Measurements from ENCODE around the gene CD99.

CD99 gene

DNA sequence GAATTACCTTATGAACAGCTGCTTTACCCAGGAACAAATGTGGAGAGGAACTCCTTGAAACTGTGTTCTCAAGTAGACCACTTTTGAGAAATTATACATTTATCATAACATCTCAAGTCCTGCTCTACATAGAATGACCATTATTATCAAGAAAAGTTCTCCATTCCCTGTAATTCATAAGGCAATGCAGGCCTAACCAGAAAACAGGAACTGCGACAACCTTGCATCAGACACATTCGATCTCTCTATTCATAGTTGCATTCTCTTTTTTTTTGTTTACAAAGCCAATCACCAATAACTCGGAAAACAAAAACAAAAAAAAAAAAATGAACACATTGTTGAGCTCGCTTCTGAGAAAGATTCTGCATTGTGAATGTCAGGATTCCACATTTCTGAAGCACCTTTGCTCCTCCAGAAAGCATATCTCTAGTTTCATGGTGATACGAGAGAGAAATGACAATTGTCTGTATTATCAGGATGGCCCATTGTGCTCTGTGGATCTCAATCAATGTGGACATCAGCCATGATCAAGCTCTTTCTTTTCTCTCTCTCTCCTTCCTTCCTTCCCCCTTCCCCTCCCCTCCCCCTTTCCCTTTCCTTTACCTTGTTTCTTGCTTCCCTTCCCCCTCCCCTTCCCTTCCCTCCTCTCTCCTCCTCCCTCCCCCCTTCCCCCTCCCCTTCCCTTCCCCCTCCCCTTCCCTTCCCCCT lies 32.4 kb upstream of the CD99 start:
- H3K4ac ChIP-seq (ENCODE audit: low read depth in 1 of 2, low read length in 2 of 2), result no peak overlapping the region
- no peak overlapping the region for H3K14ac ChIP-seq (ENCODE audit: low read length in 2 of 2)
- no peak for DNase-seq
- no peak overlapping the region for H2AFZ ChIP-seq (ENCODE audit: low read depth, low read length)
- H3K9me3 ChIP-seq (ENCODE audit: control insufficient read depth, low read length), result no peaks in the 10 kb centered on the region
- no peak overlapping the region for H4K8ac ChIP-seq (ENCODE audit: low read length)
- no peak overlapping the region for H3K4me2 ChIP-seq (ENCODE audit: low read length, poor library complexity, severe bottlenecking)
- H3K27ac ChIP-seq (ENCODE audit: low read length, poor library complexity, severe bottlenecking), result no peak overlapping the region
- H3K4me1 ChIP-seq (ENCODE audit: control insufficient read depth, insufficient read depth, low read depth, low read length), result no peaks in the 10 kb centered on the region
- no peak overlapping the region for H2BK12ac ChIP-seq (ENCODE audit: low read length in 2 of 2)
- H2AK5ac ChIP-seq (ENCODE audit: low read length, severe bottlenecking), result no peak overlapping the region
- H2BK15ac ChIP-seq (ENCODE audit: low read depth, poor library complexity, severe bottlenecking), result no peak overlapping the region
- no peak overlapping the region for H2BK5ac ChIP-seq (ENCODE audit: low read depth, low read length, poor library complexity, severe bottlenecking)
- no peaks in the 10 kb centered on the region for H3K36me3 ChIP-seq (ENCODE audit: control insufficient read depth in 1 of 2, insufficient read depth in 2 of 2, low read depth in 1 of 2, low read length in 2 of 2)
- no peak overlapping the region for H2BK120ac ChIP-seq (ENCODE audit: low read depth, low read length)
- no peak overlapping the region for H3K9ac ChIP-seq (ENCODE audit: low read length)
- WGBS, result 94% methylated on average over 4 of the region's 5 CpGs
- no peak overlapping the region for H3K23ac ChIP-seq (ENCODE audit: low read length in 2 of 2)
- H4K91ac ChIP-seq (ENCODE audit: low read length), result no peak overlapping the region
- H3K18ac ChIP-seq (ENCODE audit: low read depth in 1 of 2, low read length in 2 of 2), result no peak overlapping the region
- H3K4me3 ChIP-seq (ENCODE audit: insufficient read depth in 1 of 2, low read depth in 1 of 2, low read length in 2 of 2), result no peak overlapping the region
- H3K79me1 ChIP-seq (replicated peaks; ENCODE audit: low read length, poor library complexity, severe bottlenecking), result no peaks in the 10 kb centered on the region
- H3K27me3 ChIP-seq (ENCODE audit: control insufficient read depth in 1 of 2, insufficient read depth in 1 of 2, low read length in 2 of 2), result no peaks in the 10 kb centered on the region

- Histone ChIP-seq H3K27ac (ENCODE audit: low read length, poor library complexity, severe bottlenecking) (no peak overlapping the region), H3K4me2 (ENCODE audit: low read length, poor library complexity, severe bottlenecking) (no peak overlapping the region), H4K8ac (ENCODE audit: low read length) (no peak overlapping the region), H2BK15ac (ENCODE audit: low read depth, poor library complexity, severe bottlenecking) (no peak overlapping the region), H2AK5ac (ENCODE audit: low read length, severe bottlenecking) (no peak overlapping the region), H3K4me3 (ENCODE audit: insufficient read depth in 1 of 2, low read depth in 1 of 2, low read length in 2 of 2) (no peak overlapping the region), H2BK12ac (ENCODE audit: low read length in 2 of 2) (no peak overlapping the region), H3K36me3 (ENCODE audit: control insufficient read depth in 1 of 2, insufficient read depth in 2 of 2, low read depth in 1 of 2, low read length in 2 of 2) (no peaks in the 10 kb centered on the region), H4K91ac (ENCODE audit: low read length) (no peak overlapping the region), H3K79me1 (replicated peaks; ENCODE audit: low read length, poor library complexity, severe bottlenecking) (no peaks in the 10 kb centered on the region), H3K4me1 (ENCODE audit: control insufficient read depth, insufficient read depth, low read depth, low read length) (peaks cover 4% of the 10 kb centered on the region), H2BK120ac (ENCODE audit: low read depth, low read length) (no peak overlapping the region), H3K14ac (ENCODE audit: low read length in 2 of 2) (no peak overlapping the region), H2BK5ac (ENCODE audit: low read depth, low read length, poor library complexity, severe bottlenecking) (no peak overlapping the region), H3K27me3 (ENCODE audit: control insufficient read depth in 1 of 2, insufficient read depth in 1 of 2, low read length in 2 of 2) (no peaks in the 10 kb centered on the region), H3K9me3 (ENCODE audit: control insufficient read depth, low read length) (no peaks in the 10 kb centered on the region), H3K9ac (ENCODE audit: low read length) (no peak overlapping the region), H2AFZ (ENCODE audit: low read depth, low read length) (no peak overlapping the region), H3K4ac (ENCODE audit: low read depth in 1 of 2, low read length in 2 of 2) (no peak overlapping the region), H3K23ac (ENCODE audit: low read length in 2 of 2) (no peak overlapping the region), H3K18ac (ENCODE audit: low read depth in 1 of 2, low read length in 2 of 2) (no peak overlapping the region)
- 98% methylated on average over 4 of the region's 5 CpGs for WGBS
- DNase-seq, result no peak
These were observed 28.5 kb upstream of the CD99 start for GRCh38 chrX:2662586-2662985.

GRCh38 chrX:2664502-2664901 lies 26.6 kb upstream of the CD99 start:
- no peaks in the 10 kb centered on the region for H3K36me3 ChIP-seq (ENCODE audit: control insufficient read depth in 1 of 2, insufficient read depth in 2 of 2, low read depth in 1 of 2, low read length in 2 of 2)
- no peaks in the 10 kb centered on the region for H3K9me3 ChIP-seq (ENCODE audit: control insufficient read depth, low read length)
- no peak overlapping the region for H2BK15ac ChIP-seq (ENCODE audit: low read depth, poor library complexity, severe bottlenecking)
- H2BK12ac ChIP-seq (ENCODE audit: low read length in 2 of 2), result no peak overlapping the region
- no peak overlapping the region for H3K4ac ChIP-seq (ENCODE audit: low read depth in 1 of 2, low read length in 2 of 2)
- no peak overlapping the region for H3K4me3 ChIP-seq (ENCODE audit: insufficient read depth in 1 of 2, low read depth in 1 of 2, low read length in 2 of 2)
- no peak overlapping the region for H4K8ac ChIP-seq (ENCODE audit: low read length)
- DNase-seq, result no peak
- no peak overlapping the region for H3K27ac ChIP-seq (ENCODE audit: low read length, poor library complexity, severe bottlenecking)
- no peak overlapping the region for H2BK120ac ChIP-seq (ENCODE audit: low read depth, low read length)
- H3K27me3 ChIP-seq (ENCODE audit: control insufficient read depth in 1 of 2, insufficient read depth in 1 of 2, low read length in 2 of 2), result no peaks in the 10 kb centered on the region
- H3K4me1 ChIP-seq (ENCODE audit: control insufficient read depth, insufficient read depth, low read depth, low read length), result peaks cover 4% of the 10 kb centered on the region
- H2BK5ac ChIP-seq (ENCODE audit: low read depth, low read length, poor library complexity, severe bottlenecking), result no peak overlapping the region
- no peak overlapping the region for H3K23ac ChIP-seq (ENCODE audit: low read length in 2 of 2)
- no peak overlapping the region for H3K4me2 ChIP-seq (ENCODE audit: low read length, poor library complexity, severe bottlenecking)
- peak overlapping the region; percentile 56 for H3K9ac ChIP-seq (ENCODE audit: low read length)
- H2AFZ ChIP-seq (ENCODE audit: low read depth, low read length), result no peak overlapping the region
- no peak overlapping the region for H3K18ac ChIP-seq (ENCODE audit: low read depth in 1 of 2, low read length in 2 of 2)
- 80% methylated on average over 10 of the region's 10 CpGs for WGBS
- H3K79me1 ChIP-seq (replicated peaks; ENCODE audit: low read length, poor library complexity, severe bottlenecking), result no peaks in the 10 kb centered on the region
- H2AK5ac ChIP-seq (ENCODE audit: low read length, severe bottlenecking), result no peak overlapping the region
- H3K14ac ChIP-seq (ENCODE audit: low read length in 2 of 2), result no peak overlapping the region
- no peak overlapping the region for H4K91ac ChIP-seq (ENCODE audit: low read length)

GRCh38 chrX:2665387-2666304 lies 25.4 kb upstream of the CD99 start:
- no peak overlapping the region for H2AFZ ChIP-seq (ENCODE audit: low read depth, low read length)
- H2AK5ac ChIP-seq (ENCODE audit: low read length, severe bottlenecking), result no peak overlapping the region
- H3K4me2 ChIP-seq (ENCODE audit: low read length, poor library complexity, severe bottlenecking), result no peak overlapping the region
- H3K9me3 ChIP-seq (ENCODE audit: control insufficient read depth, low read length), result no peaks in the 10 kb centered on the region
- no peak overlapping the region for H3K4ac ChIP-seq (ENCODE audit: low read depth in 1 of 2, low read length in 2 of 2)
- no peaks in the 10 kb centered on the region for H3K36me3 ChIP-seq (ENCODE audit: control insufficient read depth in 1 of 2, insufficient read depth in 2 of 2, low read depth in 1 of 2, low read length in 2 of 2)
- H3K27me3 ChIP-seq (ENCODE audit: control insufficient read depth in 1 of 2, insufficient read depth in 1 of 2, low read length in 2 of 2), result no peaks in the 10 kb centered on the region
- H2BK12ac ChIP-seq (ENCODE audit: low read length in 2 of 2), result no peak overlapping the region
- H4K91ac ChIP-seq (ENCODE audit: low read length), result no peak overlapping the region
- no peak overlapping the region for H2BK120ac ChIP-seq (ENCODE audit: low read depth, low read length)
- no peak overlapping the region for H3K23ac ChIP-seq (ENCODE audit: low read length in 2 of 2)
- H3K18ac ChIP-seq (ENCODE audit: low read depth in 1 of 2, low read length in 2 of 2), result no peak overlapping the region
- H2BK15ac ChIP-seq (ENCODE audit: low read depth, poor library complexity, severe bottlenecking), result no peak overlapping the region
- peaks cover 4% of the 10 kb centered on the region for H3K4me1 ChIP-seq (ENCODE audit: control insufficient read depth, insufficient read depth, low read depth, low read length)
- 97% methylated on average over 7 of the region's 7 CpGs for WGBS
- no peak overlapping the region for H3K4me3 ChIP-seq (ENCODE audit: insufficient read depth in 1 of 2, low read depth in 1 of 2, low read length in 2 of 2)
- DNase-seq, result no peak
- peak overlapping the region; percentile 56 for H3K9ac ChIP-seq (ENCODE audit: low read length)
- H2BK5ac ChIP-seq (ENCODE audit: low read depth, low read length, poor library complexity, severe bottlenecking), result no peak overlapping the region
- H4K8ac ChIP-seq (ENCODE audit: low read length), result no peak overlapping the region
- no peaks in the 10 kb centered on the region for H3K79me1 ChIP-seq (replicated peaks; ENCODE audit: low read length, poor library complexity, severe bottlenecking)
- H3K27ac ChIP-seq (ENCODE audit: low read length, poor library complexity, severe bottlenecking), result no peak overlapping the region
- no peak overlapping the region for H3K14ac ChIP-seq (ENCODE audit: low read length in 2 of 2)
